ENCODE results near the gene BBX.

Gene BBX

GRCh38 chr3:107850681-107851080, 327.9 kb downstream of the BBX start:
- no peak for DNase-seq

- no peak for DNase-seq
Measured at GRCh38 chr3:107853821-107854220, 331.1 kb downstream of the BBX start.

GRCh38 chr3:107854733-107855132, 332.0 kb downstream of the BBX start:
- no peak for DNase-seq

GRCh38 chr3:107855710-107856109, 332.9 kb downstream of the BBX start:
- DNase-seq, result no peak

- no peak for DNase-seq
Measured at GRCh38 chr3:107857854-107858253, 335.1 kb downstream of the BBX start.

GRCh38 chr3:107858876-107859275, 336.1 kb downstream of the BBX start:
- DNase-seq, result no peak

All from activated CD4-positive, alpha-beta T cell treated with anti-CD3 and anti-CD28 coated beads for 48 hours (primary cell).